WTC11 (cell line): Measurements from ENCODE around the gene SORT1. TPM values are rescaled to one million over a fixed set of nuclear protein-coding genes. Genes with fewer than 3 reads are reported as not detected.
A peak's percentile ranks its signal among the peaks of the same experiment; 100 is the strongest.

Experiments
- ATAC-seq: fragments of 200-7000 bp; cut with Tn5 transposase; 2 replicates; pipeline ENCODE4 v1.10.0; 2021; ENCODE audit warnings: mild to moderate bottlenecking, moderate library complexity
- CTCF ChIA-PET: fragments of 300-600 bp; sonication (Branson Sonifier 250); formaldehyde crosslinking; loops from one replicate; lab custom pipeline; 2021; ENCODE audit warnings: antibody characterized with exemption; lab: Charles Lee
- POLR2A ChIA-PET: fragments of 350-600 bp; sonication (Branson Sonifier 250); formaldehyde crosslinking; loops from one replicate; lab custom pipeline; 2021; ENCODE audit warnings: antibody characterized with exemption; lab: Charles Lee
- DNase-seq: peaks from one replicate; pipeline ENCODE4 v3.0.0; 2021; ENCODE audit warnings: low spot score
- H3K27ac Mint-ChIP-seq: 2 replicates; pipeline ENCODE4 v1.8.0; 2021; ENCODE audit warnings: mixed read lengths
- H3K27me3 Mint-ChIP-seq: 2 replicates; pipeline ENCODE4 v1.8.0; 2021; ENCODE audit warnings: low read depth, mild to moderate bottlenecking, moderate library complexity, mixed read lengths
- H3K36me3 Mint-ChIP-seq: 2 replicates; pipeline ENCODE4 v1.8.0; 2021; ENCODE audit warnings: mixed read lengths
- H3K4me1 Mint-ChIP-seq: 2 replicates; pipeline ENCODE4 v1.8.0; 2022; ENCODE audit warnings: mixed read lengths
- H3K4me3 Mint-ChIP-seq: 2 replicates; pipeline ENCODE4 v1.8.0; 2021; ENCODE audit warnings: mild to moderate bottlenecking, moderate library complexity, mixed read lengths
- H3K9me3 Mint-ChIP-seq: 2 replicates; pipeline ENCODE4 v1.8.0; 2021; ENCODE audit warnings: mixed read lengths
- ATF1 ChIP-seq: sonication (generic); formaldehyde crosslinking; IDR thresholded peaks from 2 replicates; pipeline ENCODE4 v1.8.1; 2023; ENCODE audit warnings: mild to moderate bottlenecking, moderate library complexity, missing genetic modification reagents
- ATF2 ChIP-seq: sonication (generic); formaldehyde crosslinking; IDR thresholded peaks from 2 replicates; pipeline ENCODE4 v1.8.1; 2022; ENCODE audit warnings: low read depth, missing genetic modification reagents, borderline replicate concordance
- E2F4 ChIP-seq: sonication (generic); formaldehyde crosslinking; IDR thresholded peaks from 2 replicates; pipeline ENCODE4 v1.8.1; 2022; ENCODE audit warnings: low read depth, mild to moderate bottlenecking, moderate library complexity, missing genetic modification reagents, borderline replicate concordance
- GABPB1 ChIP-seq: sonication (generic); formaldehyde crosslinking; IDR thresholded peaks from 2 replicates; pipeline ENCODE4 v1.8.1; 2023; ENCODE audit warnings: mild to moderate bottlenecking, missing genetic modification reagents
- NR2C2 ChIP-seq: sonication (generic); formaldehyde crosslinking; IDR thresholded peaks from 2 replicates; pipeline ENCODE4 v1.8.0; 2022; ENCODE audit warnings: mild to moderate bottlenecking, missing genetic modification reagents
- RELA ChIP-seq: sonication (generic); formaldehyde crosslinking; IDR thresholded peaks from 2 replicates; pipeline ENCODE4 v1.8.1; 2022; ENCODE audit warnings: missing genetic modification reagents, mild to moderate bottlenecking, borderline replicate concordance
- TEAD4 ChIP-seq: sonication (generic); formaldehyde crosslinking; IDR thresholded peaks from 2 replicates; pipeline ENCODE4 v1.8.0; 2022; ENCODE audit warnings: mild to moderate bottlenecking, missing genetic modification reagents
- ZNF138 ChIP-seq: sonication (generic); formaldehyde crosslinking; conservative IDR thresholded peaks from 2 replicates; pipeline ENCODE4 v1.8.1; 2022; ENCODE audit warnings: mild to moderate bottlenecking, moderate library complexity, missing genetic modification reagents
- ZNF671 ChIP-seq: fragments of 250-450 bp; sonication (Bioruptor Pico); IDR thresholded peaks from 2 replicates; pipeline ENCODE4 v1.8.0; 2021; ENCODE audit warnings: mild to moderate bottlenecking
- total RNA-seq: library from RNA; stranded (reverse); gene quantifications from 3 replicates; pipeline ENCODE4 v1.2.3, GENCODE V29; 2021
- TF ChIP-seq, protein P1 (sequence below): sonication (generic); formaldehyde crosslinking; IDR thresholded peaks from 2 replicates; pipeline ENCODE4 v1.8.1; 2023; ENCODE audit warnings: mild to moderate bottlenecking, moderate library complexity, missing genetic modification reagents
- TF ChIP-seq, protein P2 (sequence below): fragments of 250-450 bp; sonication (Bioruptor Pico); IDR thresholded peaks from 2 replicates; pipeline ENCODE4 v2.1.2; 2022; ENCODE audit warnings: mild to moderate bottlenecking, moderate library complexity
- TF ChIP-seq, protein P3 (sequence below): sonication (generic); formaldehyde crosslinking; IDR thresholded peaks from 2 replicates; pipeline ENCODE4 v1.8.0; 2022; ENCODE audit warnings: mild to moderate bottlenecking, missing genetic modification reagents
- TF ChIP-seq, protein P4 (sequence below): fragments of 250-450 bp; sonication (Bioruptor Pico); conservative IDR thresholded peaks from 2 replicates; pipeline ENCODE4 v1.9.0; 2021; ENCODE audit warnings: mild to moderate bottlenecking

SORT1 gene
- total RNA-seq, 1 experiment from 2014 or later, result 55.9 TPM

GRCh38 chr1:109392788-109393616, 4.7 kb downstream of the SORT1 start:
- TF ChIP-seq, protein P1, sequence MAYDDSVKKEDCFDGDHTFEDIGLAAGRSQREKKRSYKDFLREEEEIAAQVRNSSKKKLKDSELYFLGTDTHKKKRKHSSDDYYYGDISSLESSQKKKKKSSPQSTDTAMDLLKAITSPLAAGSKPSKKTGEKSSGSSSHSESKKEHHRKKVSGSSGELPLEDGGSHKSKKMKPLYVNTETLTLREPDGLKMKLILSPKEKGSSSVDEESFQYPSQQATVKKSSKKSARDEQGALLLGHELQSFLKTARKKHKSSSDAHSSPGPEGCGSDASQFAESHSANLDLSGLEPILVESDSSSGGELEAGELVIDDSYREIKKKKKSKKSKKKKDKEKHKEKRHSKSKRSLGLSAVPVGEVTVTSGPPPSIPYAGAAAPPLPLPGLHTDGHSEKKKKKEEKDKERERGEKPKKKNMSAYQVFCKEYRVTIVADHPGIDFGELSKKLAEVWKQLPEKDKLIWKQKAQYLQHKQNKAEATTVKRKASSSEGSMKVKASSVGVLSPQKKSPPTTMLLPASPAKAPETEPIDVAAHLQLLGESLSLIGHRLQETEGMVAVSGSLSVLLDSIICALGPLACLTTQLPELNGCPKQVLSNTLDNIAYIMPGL, result no peak
- TF ChIP-seq TEAD4 (no peak), NR2C2 (no peak), ATF2 (no peak), GABPB1 (CRISPR knock-in tag) (peak; percentile 44; the same call in 1 of the 2 replicates), RELA (no peak), ZNF138 (CRISPR knock-in tag) (no peak)
- TF ChIP-seq, protein P2, sequence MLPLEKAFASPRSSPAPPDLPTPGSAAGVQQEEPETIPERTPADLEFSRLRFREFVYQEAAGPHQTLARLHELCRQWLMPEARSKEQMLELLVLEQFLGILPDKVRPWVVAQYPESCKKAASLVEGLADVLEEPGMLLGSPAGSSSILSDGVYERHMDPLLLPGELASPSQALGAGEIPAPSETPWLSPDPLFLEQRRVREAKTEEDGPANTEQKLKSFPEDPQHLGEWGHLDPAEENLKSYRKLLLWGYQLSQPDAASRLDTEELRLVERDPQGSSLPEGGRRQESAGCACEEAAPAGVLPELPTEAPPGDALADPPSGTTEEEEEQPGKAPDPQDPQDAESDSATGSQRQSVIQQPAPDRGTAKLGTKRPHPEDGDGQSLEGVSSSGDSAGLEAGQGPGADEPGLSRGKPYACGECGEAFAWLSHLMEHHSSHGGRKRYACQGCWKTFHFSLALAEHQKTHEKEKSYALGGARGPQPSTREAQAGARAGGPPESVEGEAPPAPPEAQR (CRISPR knock-in tag), result no peak
- TF ChIP-seq, protein P3, sequence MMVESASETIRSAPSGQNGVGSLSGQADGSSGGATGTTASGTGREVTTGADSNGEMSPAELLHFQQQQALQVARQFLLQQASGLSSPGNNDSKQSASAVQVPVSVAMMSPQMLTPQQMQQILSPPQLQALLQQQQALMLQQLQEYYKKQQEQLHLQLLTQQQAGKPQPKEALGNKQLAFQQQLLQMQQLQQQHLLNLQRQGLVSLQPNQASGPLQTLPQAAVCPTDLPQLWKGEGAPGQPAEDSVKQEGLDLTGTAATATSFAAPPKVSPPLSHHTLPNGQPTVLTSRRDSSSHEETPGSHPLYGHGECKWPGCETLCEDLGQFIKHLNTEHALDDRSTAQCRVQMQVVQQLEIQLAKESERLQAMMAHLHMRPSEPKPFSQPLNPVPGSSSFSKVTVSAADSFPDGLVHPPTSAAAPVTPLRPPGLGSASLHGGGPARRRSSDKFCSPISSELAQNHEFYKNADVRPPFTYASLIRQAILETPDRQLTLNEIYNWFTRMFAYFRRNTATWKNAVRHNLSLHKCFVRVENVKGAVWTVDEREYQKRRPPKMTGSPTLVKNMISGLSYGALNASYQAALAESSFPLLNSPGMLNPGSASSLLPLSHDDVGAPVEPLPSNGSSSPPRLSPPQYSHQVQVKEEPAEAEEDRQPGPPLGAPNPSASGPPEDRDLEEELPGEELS, result no peak
- Mint-ChIP-seq H3K4me3 (no peak overlapping the region), H3K4me1 (peaks cover 44% of the 10 kb centered on the region), H3K9me3 (no peaks in the 10 kb centered on the region), H3K27ac (peak overlapping the region; percentile 54), H3K27me3 (no peaks in the 10 kb centered on the region), H3K36me3 (no peaks in the 10 kb centered on the region)
- ATAC-seq, result no peak
- no peak for DNase-seq
- CTCF ChIA-PET, result interaction anchor here (0.9 to 1.4 kb wide), 2 partner anchors 98 to 192 kb away, joined by 3 read pairs; no protein-coding TSS in a partner anchor
- POLR2A ChIA-PET, result no interaction called here

DNA sequence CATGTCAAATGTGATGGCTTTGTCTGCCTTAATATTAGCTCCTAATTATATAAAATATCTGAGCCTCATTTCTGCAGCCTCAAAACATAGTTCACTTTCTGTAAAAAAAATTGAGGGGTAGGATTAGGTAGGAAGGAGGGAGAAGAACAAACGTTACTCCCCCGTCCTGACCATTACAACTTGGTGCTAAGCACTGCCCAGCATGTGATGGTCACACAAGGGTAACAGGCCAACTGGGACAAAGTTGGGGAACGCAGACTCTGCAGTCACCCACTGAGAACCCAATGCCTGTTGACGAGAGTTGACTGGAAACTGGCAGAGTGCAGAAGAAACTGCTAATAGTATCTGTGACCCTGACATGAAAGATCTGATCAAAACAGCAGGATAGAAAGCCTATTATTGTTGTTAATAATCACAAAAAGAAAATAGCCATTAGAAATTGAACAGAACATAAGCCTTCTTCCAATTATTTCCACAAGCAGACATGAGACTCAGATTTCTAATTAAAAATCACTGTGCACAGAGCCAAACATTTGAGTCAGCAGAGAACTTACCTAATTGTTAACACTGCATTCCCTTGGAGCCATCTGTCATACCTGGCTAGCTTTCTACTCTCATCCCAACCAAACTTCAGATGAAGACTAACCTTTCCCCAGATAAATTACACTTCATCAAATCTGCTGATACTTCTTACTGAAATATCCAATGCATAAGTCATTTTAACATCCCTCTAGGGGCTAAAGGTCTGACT, 5.5 kb downstream of the SORT1 start:
- DNase-seq (no peak), ATAC-seq (no peak; the same call in 1 of the 2 replicates)
- CTCF ChIA-PET, result interaction anchor here (0.9 to 1.4 kb wide), 2 partner anchors 98 to 191 kb away, joined by 3 read pairs; no protein-coding TSS in a partner anchor
- Mint-ChIP-seq H3K36me3 (no peaks in the 10 kb centered on the region), H3K27me3 (no peaks in the 10 kb centered on the region), H3K4me3 (no peak overlapping the region), H3K4me1 (peaks cover 44% of the 10 kb centered on the region), H3K27ac (peak overlapping the region; percentile 54), H3K9me3 (no peaks in the 10 kb centered on the region)
- POLR2A ChIA-PET, result no interaction called here
- TF ChIP-seq, protein P4, sequence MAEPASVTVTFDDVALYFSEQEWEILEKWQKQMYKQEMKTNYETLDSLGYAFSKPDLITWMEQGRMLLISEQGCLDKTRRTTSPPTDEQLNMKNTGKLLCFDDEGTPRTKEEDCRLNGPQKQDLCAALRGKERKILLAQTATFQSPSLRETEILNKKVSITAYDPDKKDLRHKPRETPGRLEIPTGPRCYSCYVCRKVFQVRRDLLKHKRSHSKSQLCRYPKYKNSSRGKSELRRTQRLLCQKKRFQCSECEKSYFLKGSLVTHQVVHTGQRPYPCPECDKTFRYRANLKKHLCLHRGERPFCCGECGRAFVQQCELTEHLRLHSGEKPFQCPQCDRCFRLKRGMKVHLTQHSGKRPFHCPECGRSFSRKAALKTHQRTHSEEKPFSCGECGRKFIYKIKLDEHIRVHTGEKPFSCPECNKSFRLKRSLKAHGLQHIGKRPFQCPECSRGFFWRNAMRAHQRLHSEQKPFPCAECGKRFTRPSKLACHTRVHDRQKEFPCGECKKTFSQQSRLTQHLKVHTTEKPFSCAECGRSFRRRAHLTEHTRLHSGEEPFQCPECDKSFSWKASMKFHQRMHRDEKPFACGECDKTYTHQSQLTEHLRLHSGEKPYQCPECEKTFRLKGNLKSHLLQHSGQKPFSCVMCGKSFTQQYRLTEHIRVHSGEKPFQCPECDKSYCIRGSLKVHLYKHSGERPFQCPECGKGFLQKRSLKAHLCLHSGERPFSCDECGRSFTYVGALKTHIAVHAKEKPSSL (CRISPR knock-in tag), result no peak
- TF ChIP-seq, protein P1, result no peak
- TF ChIP-seq E2F4 (CRISPR knock-in tag) (no peak), ATF1 (CRISPR knock-in tag) (no peak), ZNF671 (CRISPR knock-in tag) (no peak), NR2C2 (no peak)
